ENCODE measurements around the gene STMN3. TPM values are rescaled to one million over a fixed set of nuclear protein-coding genes. Genes with fewer than 3 reads are reported as not detected.

Gene STMN3
- total and polyA plus RNA-seq, 8 donors = 4.4 to 37.8 (median 9.7) TPM

GRCh38 chr20:63667858-63668257 is 14.6 kb upstream of the STMN3 start:
- ATAC-seq (no peak), DNase-seq (no peak), FAIRE-seq (no peak)
- no peaks in the 10 kb centered on the region for H3K9me3 ChIP-seq
- 93% methylated on average over 13 to 16 of the region's 16 CpGs for WGBS, 2 donors
- H3K27ac ChIP-seq = no peak overlapping the region
- TF ChIP-seq CTCF (IDR thresholded peaks at IDR 0.05) = no peak
- H3K36me3 ChIP-seq = peaks cover 0 to 12% (median 0%) of the 10 kb centered on the region in 3 donors
- no peaks in the 10 kb centered on the region for H3K4me1 ChIP-seq
- H3K27me3 ChIP-seq = no peaks in the 10 kb centered on the region
- no peak overlapping the region for H3K4me3 ChIP-seq
- intact Hi-C loops (cut with DNase I) = no loop called here

- WGBS, 2 donors = 91 to 96% methylated on average over 14 of the region's 14 CpGs
- Histone ChIP-seq H3K36me3 (peaks cover 0 to 12% (median 3%) of the 10 kb centered on the region in 3 donors), H3K27me3 (no peaks in the 10 kb centered on the region), H3K9me3 (no peaks in the 10 kb centered on the region), H3K27ac (no peak overlapping the region), H3K4me1 (no peaks in the 10 kb centered on the region), H3K4me3 (no peak overlapping the region)
- FAIRE-seq (no peak), ATAC-seq (no peak), DNase-seq (no peak)
- no peak for TF ChIP-seq CTCF (IDR thresholded peaks at IDR 0.05)
- intact Hi-C loops (cut with DNase I) = no loop called here
These were observed 12.5 kb upstream of the STMN3 start for GRCh38 chr20:63665708-63666107.

GRCh38 chr20:63664861-63665594 is 11.8 kb upstream of the STMN3 start:
- FAIRE-seq = no peak
- no peak for DNase-seq
- Histone ChIP-seq H3K4me3 (no peak overlapping the region), H3K27me3 (no peaks in the 10 kb centered on the region), H3K9me3 (no peaks in the 10 kb centered on the region), H3K27ac (no peak overlapping the region), H3K36me3 (peaks cover 0 to 12% (median 3%) of the 10 kb centered on the region in 3 donors), H3K4me1 (no peaks in the 10 kb centered on the region)
- TF ChIP-seq CTCF (IDR thresholded peaks at IDR 0.05) = no peak
- intact Hi-C loops (cut with DNase I) = no loop called here
- WGBS, 2 donors = 79 to 82% methylated on average over 17 to 18 of the region's 18 CpGs
- ATAC-seq = peak in 1 of 4 donors; percentile 31

- intact Hi-C loops (cut with DNase I) = no loop called here
- Histone ChIP-seq H3K27ac (no peak overlapping the region), H3K4me1 (peaks cover 2 to 4% (median 2%) of the 10 kb centered on the region in 3 donors), H3K27me3 (no peaks in the 10 kb centered on the region), H3K9me3 (no peaks in the 10 kb centered on the region), H3K36me3 (peaks cover 0 to 12% (median 3%) of the 10 kb centered on the region in 3 donors), H3K4me3 (no peak overlapping the region)
- no peak for FAIRE-seq
- 91 to 94% methylated on average over 22 of the region's 22 CpGs for WGBS, 2 donors
- TF ChIP-seq CTCF (IDR thresholded peaks at IDR 0.05) = no peak
- DNase-seq = peak in 1 of 6 donors; percentile 74
- ATAC-seq = no peak
These were observed 11.1 kb upstream of the STMN3 start for GRCh38 chr20:63664143-63664851.
